22Rv1 (cell line): ENCODE measurements around the gene ZNF687.

Experiments
- ZFX ChIP-seq: fragments of 450-650 bp; IDR thresholded peaks from 2 replicates; pipeline ENCODE4 v1.6.1; 2017; ENCODE audit warnings: antibody characterized with exemption, borderline replicate concordance
- TF ChIP-seq, protein P1 (sequence below): fragments of 450-650 bp; IDR thresholded peaks from 2 replicates; pipeline ENCODE4 v1.5.1; 2017; ENCODE audit warnings: mild to moderate bottlenecking

DNA sequence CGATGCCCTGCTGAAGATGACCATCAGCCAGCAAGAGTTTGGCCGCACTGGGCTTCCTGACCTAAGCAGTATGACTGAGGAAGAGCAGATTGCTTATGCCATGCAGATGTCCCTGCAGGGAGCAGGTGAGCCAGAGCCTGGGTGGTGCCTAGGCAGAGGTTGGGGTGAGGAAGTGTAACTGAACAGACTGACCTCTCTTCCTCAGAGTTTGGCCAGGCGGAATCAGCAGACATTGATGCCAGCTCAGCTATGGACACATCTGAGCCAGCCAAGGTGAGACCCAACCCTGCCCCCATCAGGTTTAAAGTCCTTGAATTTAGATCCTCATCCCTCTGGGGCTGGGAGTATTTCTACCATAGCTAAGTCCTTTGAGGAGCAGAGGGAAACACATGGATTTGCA, 15.8 kb upstream of the ZNF687 start:
- TF ChIP-seq, protein P1, sequence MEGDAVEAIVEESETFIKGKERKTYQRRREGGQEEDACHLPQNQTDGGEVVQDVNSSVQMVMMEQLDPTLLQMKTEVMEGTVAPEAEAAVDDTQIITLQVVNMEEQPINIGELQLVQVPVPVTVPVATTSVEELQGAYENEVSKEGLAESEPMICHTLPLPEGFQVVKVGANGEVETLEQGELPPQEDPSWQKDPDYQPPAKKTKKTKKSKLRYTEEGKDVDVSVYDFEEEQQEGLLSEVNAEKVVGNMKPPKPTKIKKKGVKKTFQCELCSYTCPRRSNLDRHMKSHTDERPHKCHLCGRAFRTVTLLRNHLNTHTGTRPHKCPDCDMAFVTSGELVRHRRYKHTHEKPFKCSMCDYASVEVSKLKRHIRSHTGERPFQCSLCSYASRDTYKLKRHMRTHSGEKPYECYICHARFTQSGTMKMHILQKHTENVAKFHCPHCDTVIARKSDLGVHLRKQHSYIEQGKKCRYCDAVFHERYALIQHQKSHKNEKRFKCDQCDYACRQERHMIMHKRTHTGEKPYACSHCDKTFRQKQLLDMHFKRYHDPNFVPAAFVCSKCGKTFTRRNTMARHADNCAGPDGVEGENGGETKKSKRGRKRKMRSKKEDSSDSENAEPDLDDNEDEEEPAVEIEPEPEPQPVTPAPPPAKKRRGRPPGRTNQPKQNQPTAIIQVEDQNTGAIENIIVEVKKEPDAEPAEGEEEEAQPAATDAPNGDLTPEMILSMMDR, result no peak
- TF ChIP-seq ZFX, result no peak
